Cerebellar nuclear complex (tissue), 1 donor: Measurements from ENCODE around the gene ESM1.
"Not testable (repeated sequence)": the region's sequence is repeated elsewhere in the genome, so short reads cannot be mapped to it uniquely, and the experiment has no call there.

Experiments
- DNase-seq, 2 experiments: peaks; one replicate each; lab custom pipeline; 2025; lab: John Stamatoyannopoulos, UW

The ESM1 gene

GRCh38 chr5:54985301-54986268 lies at the start of gene ESM1:
ESM1 (minus strand) TSS chr5:54985593; CDS start chr5:54985517, 76 bp downstream.
- DNase-seq, result no peak

- DNase-seq, result no peak
These were observed 48.2 kb upstream of the ESM1 start for GRCh38 chr5:55033568-55033967.

- no peak for DNase-seq
These were observed 46.1 kb upstream of the ESM1 start for GRCh38 chr5:55031492-55031891.

GRCh38 chr5:55030676-55031369 lies 45.4 kb upstream of the ESM1 start:
- DNase-seq, result no peak

- no peak for DNase-seq
These were observed 44.8 kb upstream of the ESM1 start for GRCh38 chr5:55030220-55030619.

GRCh38 chr5:55027595-55027994 lies 42.2 kb upstream of the ESM1 start:
- DNase-seq, result no peak

GRCh38 chr5:55022450-55022849 lies 37.1 kb upstream of the ESM1 start:
- no peak for DNase-seq

GRCh38 chr5:55021821-55022220 lies 36.4 kb upstream of the ESM1 start:
- no peak for DNase-seq

- DNase-seq, result no peak
These were observed 36.0 kb upstream of the ESM1 start for GRCh38 chr5:55021410-55021809.

- not testable (repeated sequence) for DNase-seq
These were observed 24.8 kb upstream of the ESM1 start for GRCh38 chr5:55010149-55010548.

GRCh38 chr5:55004729-55005128 lies 19.3 kb upstream of the ESM1 start:
- DNase-seq, result no peak

GRCh38 chr5:55003432-55004065 lies 18.2 kb upstream of the ESM1 start:
- DNase-seq, result no peak

- not testable (repeated sequence) for DNase-seq
These were observed 16.8 kb upstream of the ESM1 start for GRCh38 chr5:55002166-55002565.

GRCh38 chr5:54997081-54997480 lies 11.7 kb upstream of the ESM1 start:
- no peak for DNase-seq

- no peak for DNase-seq
These were observed 11.1 kb upstream of the ESM1 start for GRCh38 chr5:54996466-54996865.

GRCh38 chr5:54995168-54995567 lies 9.8 kb upstream of the ESM1 start:
- no peak for DNase-seq

- no peak for DNase-seq
These were observed 9.2 kb upstream of the ESM1 start for GRCh38 chr5:54994628-54995027.

GRCh38 chr5:54993318-54993717 lies 7.9 kb upstream of the ESM1 start:
- no peak for DNase-seq

- no peak for DNase-seq
These were observed 6.0 kb upstream of the ESM1 start for GRCh38 chr5:54991416-54991815.

- no peak for DNase-seq
These were observed 5.5 kb upstream of the ESM1 start for GRCh38 chr5:54990841-54991258.

GRCh38 chr5:54988817-54989216 lies 3.4 kb upstream of the ESM1 start:
- DNase-seq, result no peak

GRCh38 chr5:54988218-54988617 lies 2.8 kb upstream of the ESM1 start:
- DNase-seq, result no peak

GRCh38 chr5:54986269-54986654 lies 869 bp upstream of the ESM1 start:
- DNase-seq, result no peak
